Measurements from ENCODE around the gene ZFYVE28.

ZFYVE28 gene

DNA sequence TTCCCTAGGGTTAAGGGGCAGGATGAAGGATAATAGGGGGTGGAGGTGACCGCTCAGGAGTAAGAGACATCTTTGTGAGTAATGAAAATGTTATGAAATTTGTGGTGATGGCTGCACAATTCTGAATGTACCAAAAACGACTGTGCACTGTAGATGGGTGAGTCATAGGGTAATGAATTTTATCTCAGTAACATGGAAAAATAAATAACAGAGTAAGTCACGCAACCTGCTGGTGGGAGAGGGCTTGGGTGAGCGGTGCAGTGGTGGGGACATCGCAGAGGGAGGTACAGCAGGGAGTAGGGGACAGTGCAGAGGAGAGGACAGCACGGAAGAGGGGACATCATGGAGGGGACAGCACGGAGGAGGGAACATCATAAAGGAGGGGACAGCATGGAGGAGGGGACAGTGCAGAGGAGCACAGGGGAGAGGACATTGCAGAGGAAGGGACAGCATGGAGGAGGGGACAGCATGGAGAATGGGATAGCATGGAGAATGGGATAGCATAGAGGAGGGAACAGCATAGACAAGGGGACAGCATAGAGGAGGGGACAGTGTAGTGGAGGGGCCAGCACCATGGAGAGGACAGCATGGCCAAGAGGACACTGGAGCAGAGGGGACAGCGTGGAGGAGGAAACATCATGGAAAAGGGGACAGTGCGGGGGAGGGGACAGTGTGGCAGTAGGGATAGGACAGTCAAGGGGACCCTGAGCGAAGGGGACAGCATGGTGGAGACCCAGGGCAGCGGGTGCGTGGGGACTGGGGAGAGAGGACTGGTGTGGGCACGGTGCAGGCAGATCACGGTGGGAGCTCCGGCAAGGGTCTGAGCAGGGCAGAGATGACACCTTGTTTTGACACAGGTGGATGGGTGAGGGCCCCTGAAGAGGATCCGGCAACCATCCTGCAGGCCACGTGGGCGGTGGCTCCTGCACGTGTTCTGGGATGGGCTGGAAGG lies 88.1 kb downstream of the ZFYVE28 start:
- no peak for DNase-seq

DNA sequence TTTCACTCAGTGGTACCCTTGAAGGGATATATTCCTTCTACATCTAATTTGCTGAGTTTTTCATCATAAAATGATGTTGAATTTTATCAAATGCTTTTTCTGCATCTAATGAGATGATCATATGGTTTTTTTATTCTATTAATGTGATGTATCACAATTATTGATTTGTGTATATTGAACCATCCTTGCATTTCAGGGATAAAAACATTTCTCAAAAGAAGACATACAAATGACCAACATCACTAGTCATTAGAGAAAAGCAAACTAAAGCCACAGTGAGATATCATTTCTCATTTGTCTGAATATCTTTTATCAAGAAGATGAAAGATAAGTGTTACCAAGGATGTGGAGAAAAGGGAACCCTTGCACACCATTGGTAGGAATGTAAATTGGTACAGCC lies 90.9 kb downstream of the ZFYVE28 start:
- no peak for DNase-seq

DNA sequence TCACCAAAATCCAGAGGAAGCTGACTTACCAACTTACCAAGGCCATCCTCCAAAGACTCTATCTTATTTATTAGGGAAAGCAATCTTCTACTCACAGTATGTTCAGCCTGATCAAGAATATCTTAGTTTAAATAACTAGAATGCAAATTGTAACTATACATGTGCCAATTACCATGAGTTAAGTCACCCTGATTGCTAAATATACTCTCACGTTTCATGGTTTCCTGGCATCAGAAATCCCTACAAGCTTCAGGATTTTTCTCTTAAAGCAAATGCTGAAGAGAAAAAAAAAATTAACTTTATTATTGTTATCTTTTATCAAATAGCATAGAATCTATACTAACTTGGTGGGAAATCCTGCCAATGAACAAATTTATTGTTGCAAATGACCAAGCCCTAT lies 93.6 kb downstream of the ZFYVE28 start:
- DNase-seq: no peak

DNA sequence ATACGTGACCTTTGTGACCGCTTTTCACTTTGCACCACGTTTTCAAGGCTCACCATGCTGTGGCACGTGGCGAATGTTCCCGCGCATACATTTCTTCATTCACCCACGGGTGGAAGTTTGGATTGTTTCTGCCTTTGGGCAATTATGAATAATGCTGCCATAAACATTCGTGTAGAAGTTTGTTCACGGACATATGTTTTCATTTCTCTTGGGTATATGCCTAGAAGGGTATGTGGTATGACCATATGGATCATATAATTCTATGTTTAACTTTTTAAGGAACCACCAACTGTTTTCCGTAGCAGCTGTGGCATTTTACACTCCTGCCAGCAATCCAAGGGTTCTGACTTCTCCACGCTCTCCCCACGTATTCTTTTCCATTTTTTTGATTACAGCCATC lies 95.6 kb downstream of the ZFYVE28 start:
- no peak for DNase-seq

DNA sequence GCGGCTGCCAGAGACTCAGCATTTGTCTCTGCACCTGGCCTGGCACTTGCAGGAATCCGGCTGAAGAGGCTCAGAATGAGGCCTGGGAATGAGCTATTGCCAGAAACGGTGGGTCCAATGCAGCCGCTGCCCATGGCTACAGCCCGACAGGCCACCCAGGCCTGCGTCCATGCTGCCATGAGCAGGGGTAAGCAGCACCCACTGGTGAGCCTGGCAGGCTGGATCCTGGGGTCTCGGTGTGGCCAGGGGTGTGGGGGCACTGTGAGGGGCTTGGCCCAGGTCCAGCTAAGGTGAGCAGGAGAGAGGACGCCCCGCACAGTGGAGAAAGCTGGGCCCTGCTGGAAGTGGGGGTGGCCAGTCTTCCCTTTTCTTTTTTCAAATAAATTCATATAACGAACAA lies 96.2 kb downstream of the ZFYVE28 start:
- no peak for DNase-seq

DNA sequence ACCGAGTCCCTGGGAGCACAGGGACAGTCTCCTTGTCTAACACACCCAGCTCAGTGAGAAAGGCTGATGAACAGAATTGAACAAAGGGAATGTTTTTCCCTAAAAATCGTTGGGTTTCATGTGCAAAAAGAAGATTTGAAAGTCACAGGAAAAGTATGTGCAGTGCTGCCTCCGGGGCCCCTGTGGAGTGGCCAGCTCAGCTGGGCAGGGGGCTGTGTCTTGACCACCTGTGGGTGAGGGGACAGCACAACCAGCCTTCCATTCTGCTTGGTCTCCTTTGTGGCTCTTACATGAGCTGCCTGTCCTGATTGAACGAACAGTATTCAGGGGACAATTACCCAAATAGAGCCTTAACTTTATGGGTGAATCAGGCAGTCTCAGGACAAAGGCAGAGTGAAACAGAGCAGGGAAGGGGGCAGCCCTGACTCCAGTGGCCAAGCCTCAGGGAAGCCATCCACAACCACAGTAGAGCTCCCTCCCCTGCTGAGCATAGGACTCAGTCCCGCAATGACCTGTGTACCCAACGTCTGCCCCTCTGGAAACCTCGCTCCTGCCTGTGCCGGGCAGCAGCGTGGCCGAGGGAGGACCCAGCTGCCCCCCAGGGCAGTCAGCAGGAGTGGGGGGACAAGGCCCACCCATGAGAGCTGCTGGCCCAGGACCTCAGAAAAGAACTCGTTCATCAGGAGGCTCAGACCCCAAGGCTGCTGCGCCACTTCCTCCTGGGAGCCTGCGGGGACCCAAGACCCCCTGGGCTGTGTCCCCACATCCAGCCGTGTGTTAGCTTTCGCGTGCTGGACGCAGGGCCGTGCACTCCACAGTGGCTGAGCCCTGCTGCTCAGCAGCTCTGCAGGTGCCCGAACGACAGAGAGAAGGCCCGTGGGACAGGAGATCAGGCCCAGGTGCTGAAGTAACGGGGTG lies 96.9 kb downstream of the ZFYVE28 start:
- DNase-seq: no peak

DNA sequence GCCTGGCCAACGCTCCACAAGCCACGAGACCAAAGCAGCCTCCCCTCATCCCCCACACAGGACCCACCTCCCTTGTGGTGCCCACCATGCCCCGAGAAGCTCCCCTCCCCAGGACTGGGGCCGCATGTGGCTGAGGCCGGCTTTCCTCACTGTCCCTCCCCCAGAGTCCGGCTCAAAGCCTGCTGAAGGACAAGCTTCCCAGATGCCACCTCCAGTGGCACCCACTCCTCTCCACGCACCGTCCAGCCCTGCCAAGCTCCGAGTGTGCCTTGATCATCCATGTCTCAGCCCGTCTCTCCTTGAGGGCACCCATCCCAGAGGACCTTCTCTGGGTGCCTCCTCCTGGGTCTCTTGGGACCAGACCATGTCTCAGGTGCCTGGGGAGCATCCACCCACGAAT lies 97.7 kb downstream of the ZFYVE28 start:
- no peak for DNase-seq

DNA sequence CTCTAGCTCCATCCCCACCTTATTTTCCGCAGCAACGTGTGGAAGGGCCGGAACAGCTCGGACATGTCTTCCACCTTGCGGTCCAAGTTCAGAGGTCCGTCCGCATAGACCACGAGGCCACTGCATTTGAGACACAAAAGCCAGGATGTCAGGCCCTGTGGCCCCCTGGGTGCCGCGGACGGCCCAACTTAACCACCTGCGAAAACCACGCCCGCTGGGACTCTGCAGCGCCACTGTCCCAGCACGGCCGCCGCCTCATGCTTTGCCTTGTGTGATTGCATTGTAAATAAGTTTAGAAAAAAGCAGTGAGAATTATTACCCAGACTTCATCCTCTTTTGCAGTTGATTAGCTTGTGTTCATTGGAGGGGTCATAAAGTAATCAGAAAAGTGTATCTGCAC lies 98.3 kb downstream of the ZFYVE28 start:
- DNase-seq: no peak

DNA sequence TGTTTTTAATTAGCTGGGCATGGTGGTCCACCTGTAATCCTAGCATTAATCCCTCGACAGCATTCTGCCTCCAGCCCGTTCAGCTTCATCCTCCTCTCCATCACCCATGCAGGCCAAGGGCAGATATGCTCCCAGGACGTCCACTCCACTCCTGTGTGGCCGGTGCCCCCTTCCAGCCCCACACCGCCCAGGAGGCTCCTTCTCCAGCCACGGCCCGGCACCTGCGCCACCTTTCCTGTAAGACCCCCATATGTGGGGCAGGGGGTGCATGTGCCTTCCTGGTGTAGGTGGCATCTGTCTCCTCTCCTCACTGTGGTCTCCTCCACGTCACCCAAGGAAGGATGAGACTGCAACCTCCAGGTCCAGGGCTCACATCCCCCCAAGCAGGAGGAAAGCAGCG lies 99.6 kb downstream of the ZFYVE28 start:
- DNase-seq: no peak

DNA sequence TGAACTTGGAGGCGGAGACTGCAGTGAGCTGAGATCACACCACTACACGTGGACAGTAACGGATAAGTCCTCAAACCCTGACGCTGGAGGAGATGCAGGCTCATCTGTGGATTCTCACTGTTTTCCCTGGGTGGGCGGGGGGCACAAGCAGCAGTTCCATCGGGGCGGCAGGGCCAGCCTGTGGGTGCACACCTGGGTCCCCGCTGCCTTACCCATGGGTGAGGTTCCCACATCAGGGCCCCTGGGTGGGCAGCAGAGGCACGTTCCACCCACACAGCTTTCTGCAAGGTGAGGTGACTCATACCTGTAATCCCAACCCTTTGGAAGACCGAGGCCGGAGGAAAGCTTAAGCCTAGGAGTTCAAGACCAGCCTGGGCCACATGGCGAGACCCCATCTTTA lies 100.0 kb downstream of the ZFYVE28 start:
- DNase-seq: no peak

DNA sequence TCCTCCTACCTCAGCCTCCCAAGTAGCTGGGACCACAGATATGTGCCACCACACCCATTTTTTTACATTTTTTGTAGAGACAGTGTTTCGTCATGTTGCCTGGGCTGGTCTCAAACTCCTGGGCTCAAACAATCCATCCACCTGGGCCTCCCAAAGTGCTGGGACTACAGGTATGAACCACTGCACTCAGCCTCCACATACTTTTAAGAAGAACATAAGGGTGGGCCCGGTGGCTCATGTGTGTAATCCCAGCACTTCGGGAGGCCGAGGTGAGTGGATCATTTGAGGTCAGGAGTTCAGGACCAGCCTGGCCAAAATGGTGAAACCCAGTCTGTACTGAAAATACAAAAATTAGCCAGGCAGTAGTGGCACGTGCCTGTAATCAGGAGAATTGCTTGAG lies 105.1 kb downstream of the ZFYVE28 start:
- DNase-seq: no peak

DNA sequence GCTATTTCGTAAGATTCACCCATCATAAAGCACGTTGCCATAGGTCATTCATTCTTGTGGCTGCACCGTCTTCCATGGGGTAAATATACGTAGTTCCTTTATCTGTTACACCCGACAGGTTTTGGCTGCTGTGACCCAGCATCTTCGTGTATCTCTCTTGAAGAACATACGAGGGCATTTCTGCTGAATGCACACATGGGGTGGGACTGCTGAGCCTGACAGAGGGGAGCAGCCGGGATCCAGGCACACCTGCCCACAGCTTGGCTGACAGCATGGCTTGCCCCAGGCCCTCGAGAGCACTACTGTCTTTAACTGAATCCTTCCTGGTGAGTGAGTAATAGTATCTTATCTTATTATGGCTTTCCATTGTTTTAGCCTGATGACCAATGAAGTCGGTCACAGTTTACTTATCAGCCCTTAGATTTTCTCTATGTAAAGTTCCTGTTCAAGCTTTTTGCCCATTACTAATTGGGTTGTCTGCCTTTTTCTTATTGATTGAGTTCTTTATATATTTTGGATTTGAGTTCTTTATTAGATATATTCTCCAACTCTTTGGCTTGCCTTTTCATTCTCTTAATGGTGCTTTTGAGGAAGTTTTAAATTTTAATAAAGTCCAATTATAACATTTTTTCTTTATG lies 111.6 kb downstream of the ZFYVE28 start:
- DNase-seq: no peak

DNA sequence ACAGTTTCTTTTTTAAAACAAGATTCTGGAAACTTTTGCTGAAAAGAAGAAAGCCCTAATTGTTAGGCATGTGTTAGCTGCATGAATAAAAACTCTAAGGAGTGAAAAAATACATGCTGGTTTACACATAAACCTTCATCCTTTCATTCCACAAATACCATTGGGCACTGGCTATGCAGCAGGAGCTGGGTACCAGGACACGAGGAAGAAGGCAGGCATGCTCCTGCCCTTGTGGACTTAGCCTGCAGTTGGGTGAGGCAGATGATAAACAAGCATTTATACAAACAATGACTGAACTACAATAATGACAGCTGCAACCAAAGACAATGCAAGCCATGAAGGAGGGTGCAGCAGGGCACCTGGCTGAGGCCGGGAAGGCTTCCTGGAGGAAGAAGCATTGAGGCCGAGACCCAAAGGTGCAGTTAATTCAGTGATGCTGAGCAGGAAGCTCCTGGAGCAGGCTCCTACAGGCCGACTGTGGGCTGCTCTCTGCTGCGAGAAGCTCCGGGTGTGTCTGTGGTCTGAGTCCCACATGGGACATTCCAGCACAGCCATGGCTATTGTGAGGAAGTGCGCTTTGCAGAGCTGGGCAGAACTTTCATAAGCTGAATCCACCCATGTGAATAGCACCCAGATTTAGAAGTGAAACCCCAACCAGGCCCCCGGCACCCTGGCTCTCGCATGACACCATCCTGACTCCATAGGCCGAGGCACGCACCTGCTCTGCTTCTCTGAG lies 112.5 kb downstream of the ZFYVE28 start:
- no peak for DNase-seq

DNA sequence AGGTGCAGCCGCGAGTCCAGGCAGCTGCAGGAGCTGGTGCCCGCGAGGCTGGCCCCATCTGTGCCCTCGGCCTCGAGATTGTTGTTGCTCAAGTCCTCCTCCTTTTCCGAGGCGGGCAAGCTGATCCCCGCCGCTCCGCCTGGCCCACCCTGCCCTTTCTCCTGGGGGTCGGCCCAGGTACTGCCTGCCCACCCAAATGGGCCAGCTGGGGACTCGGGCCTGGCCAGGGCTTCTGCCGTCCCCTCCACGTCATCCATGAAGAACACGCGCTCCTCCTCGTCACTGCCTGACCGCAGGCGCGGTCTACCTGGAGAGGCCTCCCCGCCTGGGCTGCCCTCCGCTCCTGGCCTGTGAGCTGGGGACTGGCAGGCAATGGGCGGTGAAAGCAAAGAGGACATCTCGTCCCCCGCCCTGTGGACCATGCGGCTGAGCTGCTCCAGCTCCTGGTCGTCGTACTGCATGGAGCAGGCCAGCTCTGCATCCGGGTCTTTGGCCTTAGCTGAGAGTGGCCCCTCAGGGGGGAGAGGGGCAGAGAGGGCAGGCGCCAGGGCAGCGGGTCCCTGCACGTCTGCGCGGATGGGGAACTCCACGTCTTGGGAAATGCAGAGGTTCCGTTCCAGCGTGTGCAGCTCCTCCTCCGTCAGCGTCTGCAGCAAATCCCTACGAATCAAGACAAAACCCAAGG lies 113.4 kb downstream of the ZFYVE28 start:
- no peak for DNase-seq

DNA sequence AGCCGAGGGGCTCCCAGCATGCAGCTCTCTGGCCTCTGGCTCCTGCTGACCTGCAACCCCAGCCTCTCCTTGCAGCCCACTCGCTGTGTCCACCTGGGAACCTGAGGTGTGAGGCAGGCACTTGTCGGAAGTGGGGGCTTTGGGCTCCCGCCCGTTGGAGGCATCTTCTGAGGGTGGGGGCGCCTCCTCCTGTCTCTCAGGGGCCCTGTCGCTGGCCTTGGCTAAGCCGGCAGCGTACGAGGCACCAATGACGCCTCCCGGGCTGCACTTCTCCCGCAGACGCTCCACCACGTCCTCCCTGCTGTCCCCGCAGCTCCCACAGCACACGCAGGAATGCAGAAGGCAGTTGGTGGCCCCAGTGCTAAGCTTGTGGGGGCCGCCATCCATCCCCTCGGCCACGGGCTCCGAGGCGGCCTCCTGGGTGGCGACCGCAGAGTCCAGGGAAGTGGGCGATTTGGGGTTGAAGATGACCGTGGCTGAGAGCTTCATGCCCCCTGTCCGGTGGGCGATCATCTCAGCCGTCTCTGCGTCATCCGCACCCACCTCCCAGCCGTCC lies 114.0 kb downstream of the ZFYVE28 start:
- DNase-seq: no peak

DNA sequence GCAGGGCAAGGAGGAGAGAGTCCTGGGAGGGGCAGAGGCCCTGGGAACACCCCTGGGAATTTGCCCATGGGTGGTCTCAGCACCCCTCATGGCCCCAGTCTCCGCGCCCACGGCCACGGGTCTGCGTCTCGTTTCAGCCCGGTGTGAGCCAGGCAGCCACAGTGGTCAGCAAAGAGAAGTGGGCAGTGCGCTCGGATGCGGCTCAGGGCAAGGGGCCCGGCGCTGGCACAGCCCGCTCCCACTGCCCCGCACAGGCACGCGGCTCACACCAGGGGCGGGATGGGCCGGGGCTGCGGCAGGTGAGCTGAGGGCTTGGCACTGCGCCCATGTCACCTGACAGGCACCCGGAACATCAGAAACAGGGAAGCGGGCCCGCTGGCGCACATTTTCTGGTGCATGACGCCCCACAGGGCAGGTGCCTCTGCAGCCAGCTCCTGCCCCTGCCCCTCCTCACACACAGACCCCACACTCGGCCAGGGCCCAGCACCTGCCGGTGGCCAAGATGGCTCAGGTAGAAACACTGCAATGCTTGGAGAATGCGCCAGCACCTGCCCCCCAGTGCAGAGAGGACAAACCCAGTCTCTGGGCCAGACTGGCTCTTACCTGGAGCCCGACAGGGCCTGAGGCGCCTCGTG lies 114.6 kb downstream of the ZFYVE28 start:
- DNase-seq: no peak

DNA sequence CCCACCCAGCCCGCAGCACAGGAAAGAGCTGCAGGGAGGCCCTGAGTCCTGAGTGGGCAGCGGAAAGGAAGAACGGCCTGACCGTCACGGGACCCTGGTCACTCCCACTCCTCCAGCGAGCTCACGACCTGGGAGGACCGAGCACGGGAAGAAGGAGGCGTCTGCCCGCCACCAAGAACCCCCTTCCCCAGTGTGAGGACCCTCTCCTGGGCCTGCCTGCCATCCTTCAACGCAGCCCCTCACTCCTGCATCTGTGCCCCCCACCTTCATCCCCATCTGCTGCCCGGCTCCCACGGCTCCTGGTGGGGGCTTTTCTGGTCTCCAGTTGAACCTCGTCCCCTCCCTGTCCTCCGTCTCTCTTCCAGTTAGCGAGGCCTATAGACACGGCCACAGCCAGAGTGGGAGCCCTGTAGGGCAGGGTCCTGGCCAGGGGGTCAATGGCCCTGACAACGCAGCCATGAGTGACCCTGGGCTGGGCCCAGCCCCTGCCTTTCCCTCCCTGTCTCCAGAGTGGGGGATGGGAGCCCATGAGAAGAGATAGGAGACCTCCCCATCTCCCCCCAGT lies 115.2 kb downstream of the ZFYVE28 start:
- no peak for DNase-seq

DNA sequence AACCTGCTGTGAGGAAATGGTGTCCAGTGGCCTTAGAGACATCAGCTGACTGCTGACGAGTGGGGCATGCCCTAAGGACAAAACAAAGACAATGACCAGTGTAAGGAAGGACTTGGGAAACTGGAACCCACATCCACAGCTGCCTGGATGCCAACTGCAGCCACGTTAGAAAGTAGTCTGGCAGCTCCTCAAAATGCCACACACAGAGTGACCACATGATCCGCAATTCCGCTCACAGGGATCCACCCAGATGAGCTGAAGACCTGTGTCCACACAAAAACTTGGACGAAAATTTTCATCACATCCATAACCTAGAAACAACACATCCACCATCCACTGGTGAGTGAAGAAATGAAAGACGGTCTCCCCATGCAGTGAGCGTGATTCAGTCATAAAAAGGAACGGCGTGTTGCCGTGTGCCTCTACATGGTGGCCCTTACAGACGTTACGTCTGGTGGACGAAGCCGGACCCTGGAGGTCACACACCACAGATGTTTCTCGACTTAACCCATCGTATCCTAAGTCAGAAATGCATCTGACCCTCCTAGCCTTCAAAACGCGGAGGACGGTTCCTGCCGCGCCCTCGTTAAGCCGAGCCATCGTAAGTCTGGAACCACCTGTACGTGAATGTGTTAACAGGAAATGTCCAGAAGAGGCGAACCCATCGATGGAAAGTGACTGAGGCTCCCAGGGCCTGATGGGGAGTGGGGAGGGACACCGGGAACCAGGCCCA lies 115.9 kb downstream of the ZFYVE28 start:
- no peak for DNase-seq

DNA sequence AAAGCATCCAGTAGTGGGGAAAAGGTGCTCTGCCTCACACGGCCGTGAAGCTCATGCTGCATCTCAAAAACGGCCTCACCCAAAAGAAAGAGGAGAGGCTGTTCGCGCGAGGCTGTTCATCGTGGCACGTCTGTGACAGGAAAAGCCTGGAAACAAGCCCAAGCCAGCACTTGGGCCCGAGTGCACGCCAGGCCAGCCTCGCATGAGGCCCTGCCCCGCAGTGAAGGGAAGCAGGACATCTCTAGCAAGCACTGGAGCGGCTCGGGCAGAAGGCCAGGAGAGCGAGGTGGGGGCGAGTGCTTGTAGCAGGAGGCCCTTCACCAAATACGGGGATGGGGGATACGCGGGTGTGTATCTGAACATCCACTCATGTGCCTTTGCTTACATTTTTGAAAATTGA lies 116.6 kb downstream of the ZFYVE28 start:
- no peak for DNase-seq

DNA sequence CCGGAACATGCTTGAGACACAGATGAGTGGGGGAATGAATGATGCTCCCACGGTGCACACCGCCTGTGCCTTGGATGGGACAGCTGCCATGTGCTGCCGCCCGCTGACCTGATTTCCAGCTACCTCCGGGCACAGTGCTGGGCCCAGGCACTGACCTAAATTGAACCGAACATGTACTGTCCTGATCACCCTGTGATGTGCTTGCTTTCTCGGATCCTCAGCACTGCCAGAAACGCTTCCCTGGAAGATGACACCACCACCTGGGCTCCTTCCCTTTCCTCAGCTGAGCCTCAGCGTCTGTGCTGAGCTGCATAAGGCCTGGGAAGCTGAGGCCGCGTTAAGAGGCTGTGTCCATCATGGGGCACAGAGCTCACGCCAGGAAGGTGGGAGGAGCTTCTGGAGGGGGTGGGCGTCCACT lies 117.2 kb downstream of the ZFYVE28 start:
- no peak for DNase-seq
